Measurements from ENCODE around the gene NIT1.

Gene NIT1

DNA sequence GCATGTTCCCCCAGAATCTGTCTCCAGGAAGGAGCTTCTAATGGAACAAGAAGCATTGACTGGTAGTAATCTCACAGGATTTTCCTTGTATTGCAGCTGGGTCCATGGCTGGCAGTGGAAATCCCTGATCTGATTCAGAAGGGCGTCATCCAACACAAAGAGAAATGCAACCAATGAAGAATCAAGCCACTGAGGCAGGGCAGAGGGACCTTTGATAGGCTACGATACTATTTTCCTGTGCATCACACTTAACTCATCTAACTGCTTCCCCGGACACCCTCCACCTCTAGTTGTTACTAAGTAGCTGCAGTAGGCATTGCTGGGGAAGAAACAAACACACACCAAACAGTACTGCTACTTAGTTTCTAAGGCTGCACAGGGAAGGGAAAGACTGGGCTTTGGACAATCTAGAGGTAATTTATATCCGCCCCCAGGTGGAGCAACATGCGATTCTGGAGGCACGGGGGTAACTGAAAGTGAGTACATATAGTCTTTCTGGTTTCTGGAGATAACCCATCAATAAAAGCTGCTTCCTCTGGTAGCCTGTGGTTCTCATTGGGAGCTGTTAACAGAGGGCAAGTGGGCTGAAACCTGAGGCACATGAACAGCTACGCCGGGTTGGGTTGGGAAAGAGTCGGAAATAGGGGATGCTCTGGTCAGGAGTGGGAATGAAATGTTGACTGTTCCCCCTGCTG, 40.6 kb downstream of the NIT1 start:
- no peak for DNase-seq

DNA sequence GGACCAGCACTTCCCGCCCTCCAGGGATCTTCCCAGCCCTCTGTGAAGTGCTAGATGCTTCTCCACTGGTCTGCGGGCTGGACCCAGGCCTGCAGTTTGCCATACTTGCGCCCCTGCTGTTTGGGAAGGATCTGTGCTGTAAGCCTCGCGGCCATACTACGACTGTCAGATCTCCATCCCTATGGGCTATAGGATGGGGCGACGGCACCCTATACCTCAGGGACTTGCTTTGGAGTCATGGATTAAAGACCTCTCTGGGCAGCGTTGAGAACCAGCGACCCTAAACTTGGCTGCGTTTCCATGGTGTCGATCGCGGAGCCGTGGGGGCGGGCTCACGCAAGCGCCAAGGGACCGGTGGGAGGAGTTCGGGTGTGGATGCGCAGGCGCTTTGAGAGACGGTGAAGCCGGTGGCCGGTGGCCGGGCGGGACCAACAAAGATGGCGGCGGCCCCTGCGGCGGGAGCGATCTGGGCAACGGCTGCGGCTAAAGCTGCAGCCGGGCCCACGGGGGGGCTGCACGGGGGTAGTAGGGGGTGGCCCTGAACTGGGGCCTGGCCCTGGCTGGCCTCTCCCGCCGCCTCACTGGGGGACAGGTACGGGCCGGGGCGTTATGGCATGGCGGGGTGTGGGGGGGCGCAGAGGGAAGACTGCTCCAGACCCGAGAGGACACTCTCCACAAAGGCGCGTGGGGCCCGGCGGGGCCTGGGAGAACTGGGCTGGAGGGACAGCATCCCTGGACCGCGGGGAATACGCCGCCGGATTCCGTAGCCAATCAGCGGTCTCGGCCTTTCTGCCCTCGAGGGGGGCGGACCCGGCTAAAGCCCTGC, 41.4 kb downstream of the NIT1 start, which contains the start of gene USP21:
Gene USP21, plus strand, starts transcription at position 414 of the 826 bp plus-strand sequence. CDS start 1,141 bp downstream, outside the sequence.
- DNase-seq: peak; percentile 87

DNA sequence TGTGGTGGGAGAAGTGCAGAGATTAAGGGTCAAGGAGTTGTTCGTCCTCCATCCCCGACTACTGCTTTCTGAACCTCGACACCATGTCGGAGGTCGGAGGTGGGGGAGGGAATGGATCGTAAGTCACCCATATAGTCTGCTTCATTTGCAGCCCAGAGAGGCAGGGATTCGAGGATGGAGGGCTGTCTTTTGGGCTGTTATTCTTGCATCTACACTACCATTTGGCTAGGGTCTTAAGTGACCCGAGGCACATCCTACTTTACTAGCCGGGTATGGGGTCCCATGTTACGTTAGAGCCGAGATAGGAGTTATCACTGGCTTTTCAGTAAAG, 42.0 kb downstream of the NIT1 start:
- DNase-seq: no peak

DNA sequence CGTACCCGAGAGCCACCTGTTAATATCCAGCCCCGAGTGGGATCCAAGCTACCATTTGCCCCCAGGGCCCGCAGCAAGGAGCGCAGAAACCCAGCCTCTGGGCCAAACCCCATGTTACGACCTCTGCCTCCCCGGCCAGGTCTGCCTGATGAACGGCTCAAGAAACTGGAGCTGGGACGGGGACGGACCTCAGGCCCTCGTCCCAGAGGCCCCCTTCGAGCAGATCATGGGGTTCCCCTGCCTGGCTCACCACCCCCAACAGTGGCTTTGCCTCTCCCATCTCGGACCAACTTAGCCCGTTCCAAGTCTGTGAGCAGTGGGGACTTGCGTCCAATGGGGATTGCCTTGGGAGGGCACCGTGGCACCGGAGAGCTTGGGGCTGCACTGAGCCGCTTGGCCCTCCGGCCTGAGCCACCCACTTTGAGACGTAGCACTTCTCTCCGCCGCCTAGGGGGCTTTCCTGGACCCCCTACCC, 42.8 kb downstream of the NIT1 start:
- no peak for DNase-seq

DNA sequence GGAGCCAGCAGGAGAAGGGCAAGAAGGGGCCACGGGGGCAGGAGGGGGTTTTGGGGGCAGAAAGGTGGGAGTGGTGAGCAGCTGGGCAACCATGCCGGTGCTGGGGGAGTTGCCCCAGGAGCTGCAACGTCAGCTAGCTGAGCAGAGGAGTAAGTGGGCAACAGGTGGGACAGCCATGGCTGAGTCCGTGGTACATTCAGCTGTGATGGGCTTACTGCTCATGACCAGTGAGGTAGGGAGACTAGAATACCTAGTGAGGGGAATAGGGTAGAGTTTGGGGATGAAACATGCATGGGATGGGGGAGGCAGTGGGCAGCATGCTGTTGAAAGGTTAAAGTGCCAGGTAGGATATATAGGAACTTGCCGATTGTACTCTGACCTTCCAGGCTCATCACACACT, 43.7 kb downstream of the NIT1 start:
- no peak for DNase-seq

DNA sequence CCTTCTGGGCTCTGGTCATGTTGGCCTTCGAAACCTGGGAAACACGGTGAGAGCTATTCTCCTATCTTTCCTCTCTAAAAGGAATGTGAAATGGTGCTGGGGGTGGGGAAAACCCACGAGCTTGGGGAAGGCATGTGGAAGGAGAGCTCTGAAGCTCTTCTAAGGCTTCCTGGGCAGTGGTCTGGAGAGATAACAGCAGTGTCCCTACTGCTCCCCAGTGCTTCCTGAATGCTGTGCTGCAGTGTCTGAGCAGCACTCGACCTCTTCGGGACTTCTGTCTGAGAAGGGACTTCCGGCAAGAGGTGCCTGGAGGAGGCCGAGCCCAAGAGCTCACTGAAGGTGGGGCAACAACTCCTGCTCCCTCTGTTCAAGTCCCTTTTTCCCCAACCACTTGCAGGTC, 44.1 kb downstream of the NIT1 start:
- no peak for DNase-seq

GRCh38 chr1:161162806-161163205, 44.9 kb downstream of the NIT1 start:
- no peak for DNase-seq

- no peak for DNase-seq
Measured at GRCh38 chr1:161163793-161164192, 45.9 kb downstream of the NIT1 start.

GRCh38 chr1:161164901-161165610, 47.2 kb downstream of the NIT1 start:
- DNase-seq: no peak

- DNase-seq: peak; percentile 95
Measured at GRCh38 chr1:161165742-161166668, 48.1 kb downstream of the NIT1 start, which contains the start of gene PPOX. Gene PPOX (plus strand): TSS chr1:161166426. CDS start chr1:161166848, 422 bp downstream.

- peak; percentile 23 for DNase-seq
Measured at GRCh38 chr1:161166669-161167548, 49.0 kb downstream of the NIT1 start.

GRCh38 chr1:161168906-161169305, 51.0 kb downstream of the NIT1 start:
- no peak for DNase-seq
